HEK293 (cell line): Measurements from ENCODE around the gene GTPBP6.

Source experiments
- CTCF ChIP-seq: fragments of 450-650 bp; formaldehyde crosslinking; IDR thresholded peaks from 2 replicates; pipeline ENCODE4 v1.5.1; 2016; ENCODE audit warnings: missing biosample characterization, missing genetic modification characterization
- PRDM10 ChIP-seq: fragments of 450-650 bp; formaldehyde crosslinking; IDR thresholded peaks from 2 replicates; pipeline ENCODE4 v1.5.1; 2016; ENCODE audit warnings: missing biosample characterization, missing genetic modification characterization
- YY1 ChIP-seq: fragments of 450-650 bp; formaldehyde crosslinking; IDR thresholded peaks from 2 replicates; pipeline ENCODE4 v1.5.1; 2018; ENCODE audit warnings: missing biosample characterization, missing genetic modification characterization
- ZBTB20 ChIP-seq: fragments of 450-650 bp; formaldehyde crosslinking; IDR thresholded peaks from 2 replicates; pipeline ENCODE4 v1.5.1; 2016; ENCODE audit warnings: missing biosample characterization, missing genetic modification characterization
- ZNF239 ChIP-seq: fragments of 450-650 bp; formaldehyde crosslinking; IDR thresholded peaks from 2 replicates; pipeline ENCODE4 v1.5.1; 2016; ENCODE audit warnings: missing biosample characterization, missing genetic modification characterization
- ZNF530 ChIP-seq: fragments of 450-650 bp; formaldehyde crosslinking; IDR thresholded peaks from 2 replicates; pipeline ENCODE4 v1.5.1; 2016; ENCODE audit warnings: low read depth, missing biosample characterization, missing genetic modification characterization
- ZNF660 ChIP-seq: fragments of 450-650 bp; IDR thresholded peaks from 2 replicates; pipeline ENCODE4 v1.5.1; 2018; ENCODE audit warnings: missing biosample characterization, mild to moderate bottlenecking, missing genetic modification characterization
- ZNF670 ChIP-seq: fragments of 450-650 bp; formaldehyde crosslinking; IDR thresholded peaks from 2 replicates; pipeline ENCODE4 v1.5.1; 2016; ENCODE audit warnings: missing biosample characterization, missing genetic modification characterization, low read depth

- TF ChIP-seq CTCF (tag by site-specific recombination) (no peak), ZNF660 (tag by site-specific recombination) (no peak), ZNF239 (no peak), ZBTB20 (tag by site-specific recombination) (no peak), YY1 (no peak), ZNF670 (tag by site-specific recombination) (no peak), ZNF530 (tag by site-specific recombination) (no peak), PRDM10 (tag by site-specific recombination) (no peak)
Measured at GRCh38 chrX:357035-357692, 38.6 kb upstream of the GTPBP6 start.
